CD4-positive, alpha-beta T cell treated with Interferon alpha-2 for 1 hour (primary cell): Measurements from ENCODE around the gene FAAH.

ENCODE experiments used
- DNase-seq, 2 donors: peaks; one replicate each; pipeline ENCODE4 v3.0.0-alpha.2; 2020 to 2022

FAAH gene

GRCh38 chr1:46401154-46401913 lies 7.2 kb downstream of the FAAH start:
- no peak for DNase-seq

DNA sequence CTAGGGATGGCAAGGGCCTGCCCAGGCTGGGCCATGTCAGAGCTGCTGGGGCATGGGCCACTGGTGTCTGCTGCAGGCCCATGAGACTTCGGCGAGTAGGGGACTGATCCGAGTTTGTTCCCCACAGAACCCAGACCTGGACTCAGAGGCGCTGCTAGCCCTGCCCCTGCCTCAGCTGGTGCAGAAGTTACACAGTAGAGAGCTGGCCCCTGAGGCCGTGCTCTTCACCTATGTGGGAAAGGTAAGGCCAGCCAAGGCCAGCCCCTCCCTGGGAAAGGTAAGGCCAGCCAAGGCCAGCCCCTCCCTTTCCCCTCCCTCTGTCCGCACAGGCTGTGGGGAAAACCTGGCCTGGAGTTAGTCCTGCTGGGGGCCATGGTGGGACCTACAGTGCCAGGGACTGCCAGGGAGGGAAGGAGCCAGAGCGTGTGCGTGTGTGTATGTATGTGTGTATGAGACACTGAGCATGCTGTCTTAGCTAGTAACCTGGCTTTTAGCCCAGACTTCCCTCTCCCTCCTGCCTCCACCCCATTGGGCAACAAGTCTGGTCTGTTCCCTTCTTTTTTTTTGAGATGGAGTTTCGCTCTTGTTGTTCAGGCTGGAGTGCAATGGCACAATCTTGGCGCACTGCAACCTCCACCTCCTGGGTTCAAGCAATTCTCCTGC lies 8.0 kb downstream of the FAAH start:
- peak in 1 of 2 donors; percentile 24 for DNase-seq

GRCh38 chr1:46403916-46404315 lies 9.8 kb downstream of the FAAH start:
- DNase-seq: no peak

GRCh38 chr1:46404482-46405196 lies 10.5 kb downstream of the FAAH start:
- no peak for DNase-seq

- DNase-seq: no peak
Observed at GRCh38 chr1:46405197-46405555, 11.1 kb downstream of the FAAH start.

DNA sequence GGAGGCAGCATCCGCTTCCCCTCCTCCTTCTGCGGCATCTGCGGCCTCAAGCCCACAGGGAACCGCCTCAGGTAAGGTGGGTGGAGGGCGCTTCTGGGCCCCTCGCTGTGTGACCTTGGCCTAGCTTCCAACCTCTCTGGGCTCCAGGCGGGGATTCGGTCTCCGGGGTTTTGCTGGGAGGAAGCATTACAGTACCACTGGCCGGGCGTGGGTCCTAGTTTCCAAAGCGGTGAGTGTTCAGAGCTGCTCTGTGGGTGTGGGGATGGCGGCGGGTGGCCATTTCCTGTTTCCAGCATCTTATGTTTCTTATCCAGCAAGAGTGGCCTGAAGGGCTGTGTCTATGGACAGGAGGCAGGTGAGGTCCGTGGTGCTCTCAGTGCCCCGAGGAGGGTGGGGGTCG lies 11.6 kb downstream of the FAAH start:
- no peak for DNase-seq

- no peak for DNase-seq
Observed at GRCh38 chr1:46406881-46407608, 12.9 kb downstream of the FAAH start.

DNA sequence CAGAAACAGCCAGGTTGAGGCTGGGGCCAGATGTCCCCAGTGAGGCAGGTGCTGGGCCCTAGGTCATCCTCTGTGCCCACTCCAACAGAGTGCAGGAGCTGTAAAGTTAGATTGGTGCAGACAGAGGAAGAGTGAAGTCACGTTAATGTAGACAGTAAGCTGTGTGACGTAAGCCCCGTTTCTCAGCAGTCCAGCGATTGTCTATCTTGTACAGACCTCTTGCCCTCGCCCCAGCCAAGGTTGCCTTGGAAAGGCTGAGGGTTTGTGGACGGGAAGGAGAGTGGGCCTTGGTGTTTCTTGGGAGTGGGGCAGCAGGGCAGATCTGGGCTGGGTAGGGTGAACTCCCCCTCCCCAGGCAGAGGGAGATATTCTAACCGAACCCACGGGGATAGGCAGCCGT lies 13.5 kb downstream of the FAAH start:
- DNase-seq: no peak

DNA sequence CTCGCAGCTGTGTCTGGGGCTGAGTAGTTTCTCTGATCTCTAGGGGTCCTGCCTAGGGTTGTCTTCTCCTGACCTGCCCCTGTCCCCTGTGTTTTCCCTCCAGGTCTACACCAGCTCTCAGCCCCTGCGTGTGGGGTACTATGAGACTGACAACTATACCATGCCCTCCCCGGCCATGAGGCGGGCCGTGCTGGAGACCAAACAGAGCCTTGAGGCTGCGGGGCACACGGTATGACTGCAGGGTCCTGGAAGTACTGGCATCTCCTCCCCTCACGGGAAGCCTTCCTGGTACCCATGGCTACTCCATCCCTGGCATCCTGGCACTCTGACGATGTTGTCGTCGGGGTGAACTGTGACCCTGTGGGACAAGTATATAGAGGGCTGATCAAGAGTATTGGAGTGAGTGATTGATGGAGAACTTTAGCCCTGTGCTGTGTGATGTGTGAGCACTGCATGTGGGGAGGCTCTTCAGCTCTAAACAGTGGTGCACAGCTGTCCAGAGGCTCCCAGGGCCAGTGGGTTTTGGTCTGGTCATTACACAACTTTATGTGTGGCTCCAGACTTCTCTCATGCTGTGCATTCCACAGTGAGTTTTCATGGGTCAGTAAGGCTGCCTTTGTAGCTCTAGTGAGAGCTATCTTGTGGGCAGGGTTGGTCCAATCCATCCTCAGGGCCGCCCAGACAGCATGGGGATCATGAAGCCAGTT lies 14.4 kb downstream of the FAAH start:
- DNase-seq: no peak

GRCh38 chr1:46409063-46409372 lies 14.9 kb downstream of the FAAH start:
- no peak for DNase-seq

- no peak for DNase-seq
Observed at GRCh38 chr1:46410156-46411009, 16.3 kb downstream of the FAAH start.

GRCh38 chr1:46411010-46411405 lies 16.9 kb downstream of the FAAH start:
- DNase-seq: no peak

DNA sequence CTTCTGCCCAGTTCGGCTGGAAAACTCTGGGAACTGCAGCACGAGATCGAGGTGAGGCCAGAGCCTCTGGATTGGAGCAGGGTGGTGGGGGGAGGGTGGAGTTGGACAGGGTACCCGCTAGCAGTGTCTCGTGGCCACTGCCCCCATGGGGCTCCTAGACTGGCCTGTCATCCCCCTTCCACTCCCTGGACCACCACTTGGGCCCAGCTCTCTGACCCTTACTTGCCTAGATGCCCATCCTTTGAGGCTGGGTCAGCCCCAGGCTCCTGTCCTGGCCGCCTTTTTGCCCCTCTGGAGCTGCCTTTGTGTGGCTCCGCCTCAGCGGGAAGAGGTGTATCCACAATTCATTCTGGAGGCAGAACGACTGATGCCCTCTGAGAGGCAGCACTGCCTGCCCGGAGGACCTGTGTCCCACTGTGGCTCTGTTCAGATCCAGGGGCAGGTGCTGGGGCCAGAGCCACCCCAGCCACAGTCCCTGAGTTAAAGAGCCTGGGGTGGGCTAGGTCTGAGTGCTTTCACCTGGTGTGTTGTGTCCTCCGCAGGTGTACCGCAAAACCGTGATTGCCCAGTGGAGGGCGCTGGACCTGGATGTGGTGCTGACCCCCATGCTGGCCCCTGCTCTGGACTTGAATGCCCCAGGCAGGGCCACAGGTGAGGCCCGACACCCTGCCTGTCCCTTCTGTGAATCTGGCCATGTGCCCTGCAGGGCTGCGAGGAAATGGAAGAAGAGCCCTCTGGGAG lies 17.7 kb downstream of the FAAH start:
- DNase-seq: no peak

DNA sequence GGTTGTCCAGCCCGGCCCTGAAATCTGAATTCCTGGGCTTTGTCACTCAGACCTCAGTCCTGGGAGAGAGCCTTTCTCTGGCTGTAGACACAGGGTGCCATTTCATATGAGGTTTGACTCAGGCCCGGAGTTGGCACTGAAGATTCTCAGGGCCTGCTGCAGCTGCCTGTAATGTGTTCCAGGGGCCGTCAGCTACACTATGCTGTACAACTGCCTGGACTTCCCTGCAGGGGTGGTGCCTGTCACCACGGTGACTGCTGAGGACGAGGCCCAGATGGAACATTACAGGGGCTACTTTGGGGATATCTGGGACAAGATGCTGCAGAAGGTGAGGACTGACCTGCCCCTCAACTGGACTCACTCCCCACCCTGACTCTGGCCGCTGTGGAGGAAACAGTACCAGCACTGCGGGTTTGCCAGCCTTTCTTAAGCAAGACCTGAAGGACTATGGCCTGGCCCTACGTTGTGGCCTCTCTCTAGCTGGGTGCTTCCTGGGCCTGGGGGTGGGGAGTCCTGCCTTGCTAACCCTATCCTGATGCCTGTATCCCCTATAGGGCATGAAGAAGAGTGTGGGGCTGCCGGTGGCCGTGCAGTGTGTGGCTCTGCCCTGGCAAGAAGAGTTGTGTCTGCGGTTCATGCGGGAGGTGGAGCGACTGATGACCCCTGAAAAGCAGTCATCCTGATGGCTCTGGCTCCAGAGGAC lies 18.9 kb downstream of the FAAH start:
- DNase-seq: no peak

DNA sequence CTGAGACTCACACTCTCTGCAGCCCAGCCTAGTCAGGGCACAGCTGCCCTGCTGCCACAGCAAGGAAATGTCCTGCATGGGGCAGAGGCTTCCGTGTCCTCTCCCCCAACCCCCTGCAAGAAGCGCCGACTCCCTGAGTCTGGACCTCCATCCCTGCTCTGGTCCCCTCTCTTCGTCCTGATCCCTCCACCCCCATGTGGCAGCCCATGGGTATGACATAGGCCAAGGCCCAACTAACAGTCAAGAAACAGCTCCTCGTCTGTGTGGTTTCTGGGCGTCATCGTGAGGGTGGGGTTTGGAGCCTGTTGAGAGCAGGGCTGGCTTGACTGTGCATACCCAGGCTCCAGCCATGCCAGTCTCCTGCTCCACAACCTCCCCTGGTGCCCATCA lies 19.5 kb downstream of the FAAH start:
- DNase-seq: peak in 1 of 2 donors; percentile 53

DNA sequence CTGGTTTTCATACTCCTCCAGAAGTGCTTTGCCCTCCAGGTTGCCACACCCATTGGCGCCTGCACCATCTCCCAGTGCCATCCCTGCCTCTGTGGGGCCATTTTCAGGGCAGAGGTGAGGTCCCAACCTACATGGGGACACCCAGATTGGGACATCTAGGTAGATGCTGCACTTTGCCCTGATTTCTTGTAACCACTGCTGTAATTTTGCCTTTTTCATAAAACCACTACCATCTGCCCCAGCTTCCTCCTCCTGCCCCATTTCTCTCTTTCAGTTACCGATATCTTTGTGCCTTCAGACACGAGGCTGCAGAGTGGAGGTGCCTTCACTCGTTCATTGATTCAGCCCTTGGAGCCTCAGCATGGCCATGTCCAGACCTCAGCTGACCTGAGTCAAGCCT lies 21.4 kb downstream of the FAAH start:
- peak in 1 of 2 donors; percentile 18 for DNase-seq

GRCh38 chr1:46418976-46419375 lies 24.9 kb downstream of the FAAH start:
- DNase-seq: no peak

- DNase-seq: no peak
Observed at GRCh38 chr1:46420533-46420915, 26.4 kb downstream of the FAAH start.

DNA sequence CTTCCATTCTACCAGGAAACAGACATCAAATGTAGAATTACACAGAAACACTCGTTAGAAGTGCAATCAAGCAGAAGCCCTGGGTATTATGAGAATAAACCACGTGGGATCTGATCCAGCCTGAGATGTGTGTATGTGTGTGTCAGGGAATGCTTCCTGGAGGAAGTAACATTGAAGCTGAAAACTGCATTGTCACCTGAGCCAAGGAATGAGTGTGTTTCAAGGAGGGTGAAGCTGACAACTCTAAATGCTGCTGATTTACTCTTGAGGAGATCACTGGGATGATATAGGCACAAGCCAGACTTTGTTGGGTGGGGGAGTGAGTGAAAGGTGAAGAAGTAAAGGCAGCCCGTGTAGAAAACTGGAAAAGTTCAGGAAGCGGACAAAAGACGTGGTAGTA lies 27.6 kb downstream of the FAAH start:
- no peak for DNase-seq

DNA sequence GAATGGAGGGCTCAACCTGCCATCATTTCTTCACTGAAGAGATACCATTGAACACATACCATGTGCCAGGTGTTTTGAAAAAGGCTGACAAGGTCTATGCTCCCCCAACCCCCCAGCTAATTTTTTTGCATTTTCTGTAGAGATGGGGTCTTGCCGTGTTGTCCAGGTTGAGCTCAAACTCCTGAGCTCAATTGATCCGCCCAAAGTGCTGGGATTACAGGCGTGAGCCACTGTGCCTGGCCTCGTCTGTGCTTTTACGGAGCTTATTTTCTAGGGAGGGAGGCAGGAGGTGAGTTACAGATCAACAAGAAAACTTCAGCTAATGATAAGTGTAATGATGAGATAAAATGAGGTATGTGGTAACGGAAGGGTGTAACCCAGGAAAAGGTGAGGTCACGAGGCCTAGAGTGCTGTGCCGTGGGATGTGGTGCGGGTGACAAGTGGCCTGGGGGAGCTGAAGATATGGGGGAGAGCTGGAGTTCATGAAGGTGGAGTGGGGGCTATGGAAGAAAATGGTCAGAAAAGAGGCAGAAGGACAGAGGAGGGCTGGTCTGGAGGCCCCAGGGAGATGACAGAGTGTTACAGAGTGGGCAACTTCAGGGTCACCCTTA lies 28.2 kb downstream of the FAAH start:
- peak in 1 of 2 donors; percentile 38 for DNase-seq
